Activated CD8-positive, alpha-beta memory T cell treated with anti-CD3 and anti-CD28 coated beads for 1 hour (primary cell): ENCODE data around the gene C5orf24.
"Not testable (repeated sequence)": the region's sequence is repeated elsewhere in the genome, so short reads cannot be mapped to it uniquely, and the experiment has no call there.

Experiments
- DNase-seq, 2 donors: peaks; one replicate each; pipeline ENCODE4 v3.0.0-alpha.2; 2020; ENCODE audit warnings: low read depth in 1 of 2; ENCODE audit errors: extremely low read depth in 1 of 2

Gene C5orf24

GRCh38 chr5:134845852-134846640, at the start of gene C5orf24:
C5orf24 (plus strand) TSS chr5:134845968; CDS start chr5:134854901, 8,933 bp downstream.
- DNase-seq = peak; percentile 76 to 84

- DNase-seq = no peak
Observed at GRCh38 chr5:134798468-134798867, 47.3 kb upstream of the C5orf24 start.

DNA sequence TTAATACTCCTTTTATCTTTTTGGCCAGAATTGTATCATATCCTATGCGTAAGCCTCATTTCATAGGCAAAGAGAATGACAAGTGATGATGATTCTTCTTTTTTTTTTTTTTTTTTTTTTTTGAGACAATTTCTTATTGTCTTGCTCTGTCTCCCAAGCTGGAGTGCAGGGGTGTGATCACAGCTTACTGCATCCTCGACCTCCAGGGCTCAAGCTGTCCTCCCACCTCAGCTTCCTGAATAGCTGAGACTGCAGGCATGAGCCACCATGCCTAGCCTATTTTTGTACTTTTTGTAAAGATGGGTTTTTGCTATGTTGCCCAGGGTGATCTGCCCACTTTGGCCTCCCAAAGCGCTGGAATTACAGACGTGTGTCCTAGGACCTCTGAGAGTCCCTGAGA, 41.9 kb upstream of the C5orf24 start:
- no peak for DNase-seq

DNA sequence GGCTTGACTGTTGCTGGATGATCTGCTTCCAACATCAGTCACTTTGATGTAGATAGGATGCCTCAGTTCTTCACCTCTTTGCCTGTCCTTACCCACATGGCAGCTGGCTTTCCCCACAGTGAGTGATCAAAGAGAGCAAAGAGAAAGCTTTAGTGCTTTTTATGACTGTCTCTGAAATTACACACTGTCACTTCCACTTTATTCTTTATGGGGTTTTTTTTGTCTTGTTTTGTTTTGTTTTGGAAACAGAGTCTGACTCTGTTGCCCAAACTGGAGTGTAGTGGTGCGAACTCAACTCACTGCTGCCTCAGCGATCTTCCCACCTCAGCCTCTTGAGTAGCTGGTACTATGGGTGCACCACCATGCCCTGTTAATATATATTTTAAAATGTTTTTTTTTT, 32.4 kb upstream of the C5orf24 start:
- DNase-seq = no peak

- DNase-seq = no peak
Observed at GRCh38 chr5:134813827-134814226, 31.9 kb upstream of the C5orf24 start.

DNA sequence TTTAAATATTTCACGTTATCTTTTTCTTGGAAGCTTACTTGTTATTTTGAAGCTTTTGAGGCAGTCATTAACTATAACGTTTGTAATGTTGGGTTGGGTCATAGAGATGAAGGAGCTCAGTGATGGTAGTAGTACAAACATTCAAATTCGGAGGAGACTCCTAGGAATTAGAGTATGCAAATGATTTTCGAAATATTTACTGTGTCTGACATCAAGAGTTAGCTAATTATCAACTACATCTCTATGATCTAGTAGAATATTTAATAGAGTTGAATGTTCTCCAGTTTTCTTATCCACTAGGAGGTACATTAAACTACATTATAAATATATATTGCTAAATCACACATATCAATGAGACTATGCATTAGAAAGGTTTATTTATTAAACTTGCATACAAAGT, 28.8 kb upstream of the C5orf24 start:
- DNase-seq = no peak

- no peak for DNase-seq
Observed at GRCh38 chr5:134818776-134819175, 27.0 kb upstream of the C5orf24 start.

DNA sequence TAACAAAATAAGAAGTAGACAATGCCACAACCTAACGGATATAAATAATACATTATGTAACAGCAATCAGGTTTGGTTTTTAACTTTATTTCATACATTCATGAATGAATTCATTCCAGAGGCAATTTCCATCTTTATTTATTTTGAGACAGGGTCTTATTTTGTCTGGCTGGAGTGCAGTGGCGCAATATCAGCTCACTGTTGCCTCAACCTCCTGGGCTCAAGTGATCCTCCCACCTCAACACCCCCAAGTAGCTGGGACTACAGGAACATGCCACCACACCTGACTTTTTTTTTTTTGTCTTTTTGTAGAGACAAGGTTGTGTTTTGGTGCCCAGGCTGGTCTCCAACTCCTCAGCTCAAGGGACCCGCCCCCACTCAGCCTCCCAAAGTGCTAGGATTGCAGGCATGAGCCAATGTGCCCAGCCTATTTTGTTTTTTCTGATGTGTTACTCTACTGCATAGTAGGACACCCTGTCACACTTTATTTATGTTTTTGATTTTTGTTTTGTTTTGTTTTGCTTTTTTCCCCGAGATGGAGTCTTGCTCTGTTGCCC, 26.3 kb upstream of the C5orf24 start:
- no peak for DNase-seq

DNA sequence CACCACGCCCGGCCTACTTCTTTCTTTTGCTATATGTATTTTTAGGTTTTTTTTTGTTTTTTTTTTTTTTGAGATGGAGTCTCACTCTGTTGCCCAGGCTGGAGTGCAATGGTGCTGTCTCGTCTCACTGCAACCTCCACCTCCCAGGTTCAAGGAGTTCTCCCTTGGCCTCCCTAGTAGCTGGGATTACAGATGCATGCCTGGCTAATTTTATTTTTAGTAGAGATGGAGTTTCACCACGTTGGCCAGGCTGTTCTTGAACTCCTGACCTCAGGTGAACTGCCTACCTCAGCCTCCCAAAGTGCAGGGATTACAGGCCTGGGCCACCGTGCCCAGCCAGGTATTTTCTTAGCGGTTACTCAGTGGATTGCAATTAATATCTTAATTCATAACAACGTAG, 23.9 kb upstream of the C5orf24 start:
- no peak for DNase-seq

DNA sequence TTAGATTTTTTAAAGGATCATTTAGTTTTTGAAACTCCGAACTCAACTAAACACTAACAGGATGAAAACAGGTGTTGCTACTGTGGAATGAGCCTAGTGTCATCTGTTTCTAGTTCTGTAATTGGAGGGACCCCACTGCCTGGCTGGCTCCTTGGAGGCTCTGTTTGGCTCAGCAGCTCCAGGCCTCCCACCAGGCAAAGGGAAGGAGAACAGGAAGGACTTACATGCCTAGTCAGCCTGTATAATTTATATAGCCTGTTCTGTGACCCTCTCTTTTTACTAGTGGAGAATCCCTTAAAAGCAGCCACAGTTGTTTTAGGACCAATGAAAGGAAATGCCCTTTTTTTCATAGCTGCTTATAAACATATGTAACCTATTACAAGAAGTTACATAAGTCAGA, 21.1 kb upstream of the C5orf24 start:
- DNase-seq = no peak

DNA sequence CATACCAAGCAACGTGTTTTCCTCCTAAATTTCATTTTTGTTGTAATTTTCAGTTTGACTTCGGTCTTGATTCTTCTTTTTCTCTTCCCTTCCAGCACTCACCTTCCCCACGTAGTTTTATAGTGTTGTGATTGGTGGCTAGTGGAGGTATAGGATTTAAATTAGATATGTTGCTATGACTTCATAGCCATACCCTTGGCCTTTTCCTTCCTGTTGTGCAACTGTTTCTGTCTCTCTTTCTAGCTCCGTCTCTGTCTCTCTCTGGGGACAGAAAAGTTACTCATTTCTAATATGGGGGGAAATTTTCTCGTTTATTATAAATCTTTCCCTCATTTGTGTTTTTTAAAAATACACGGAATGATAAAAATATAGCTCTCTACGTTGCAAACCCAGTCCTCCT, 20.6 kb upstream of the C5orf24 start:
- no peak for DNase-seq

DNA sequence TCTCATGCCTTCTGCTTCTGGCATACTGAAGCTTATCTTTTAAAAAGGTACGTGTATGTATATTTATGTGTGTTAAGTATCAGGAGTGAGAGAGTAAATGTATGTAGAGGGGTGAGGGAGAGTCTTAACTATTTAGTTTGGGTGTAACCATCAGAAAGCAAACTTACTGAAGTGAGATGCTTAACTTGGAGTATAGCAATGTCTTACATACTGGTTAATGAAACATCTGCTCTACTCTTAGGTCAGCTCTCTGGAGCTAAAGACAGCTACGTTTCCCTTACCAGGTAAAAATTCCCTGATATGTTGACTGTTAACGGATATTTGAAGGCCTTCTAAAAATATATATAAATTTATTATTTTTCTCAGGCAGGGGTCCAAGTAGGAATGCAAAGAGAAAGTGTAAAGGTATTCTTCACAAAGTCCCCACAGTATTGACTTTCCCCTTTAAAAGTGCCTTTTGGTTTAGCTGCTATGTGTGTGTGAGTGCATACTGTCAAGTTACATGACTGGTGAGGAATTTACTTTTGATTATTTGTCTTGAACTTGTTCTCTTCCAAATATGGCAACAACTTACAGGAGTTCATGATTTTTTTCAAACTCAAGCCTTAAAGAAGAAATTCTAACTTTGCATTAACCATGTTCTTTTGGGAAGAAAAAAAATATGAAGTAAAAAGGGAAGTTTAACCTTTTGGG, 12.3 kb upstream of the C5orf24 start:
- no peak for DNase-seq

- no peak for DNase-seq
Observed at GRCh38 chr5:134835623-134836022, 10.1 kb upstream of the C5orf24 start.

GRCh38 chr5:134837530-134838181, 8.1 kb upstream of the C5orf24 start:
- DNase-seq = no peak

GRCh38 chr5:134838361-134838760, 7.4 kb upstream of the C5orf24 start:
- not testable (repeated sequence) for DNase-seq

DNA sequence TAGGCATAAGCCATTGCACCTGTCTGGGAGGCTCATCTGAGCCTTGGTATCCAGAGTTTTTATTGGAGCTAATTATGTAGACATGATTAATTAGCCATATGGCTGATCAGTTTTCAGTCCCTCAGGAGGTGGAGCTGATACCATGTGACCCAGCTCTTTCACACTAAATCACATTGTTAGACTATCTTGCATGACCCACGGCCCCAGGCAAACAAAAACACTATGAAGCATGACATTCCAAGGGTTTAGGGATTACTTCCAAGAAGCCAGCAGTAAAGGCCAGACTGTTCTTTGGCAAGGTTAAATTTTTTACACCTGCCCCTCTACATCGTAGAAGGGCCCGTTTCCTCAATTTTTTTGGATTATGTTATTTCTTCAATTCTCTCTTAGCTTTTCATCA, 5.0 kb upstream of the C5orf24 start:
- no peak for DNase-seq

DNA sequence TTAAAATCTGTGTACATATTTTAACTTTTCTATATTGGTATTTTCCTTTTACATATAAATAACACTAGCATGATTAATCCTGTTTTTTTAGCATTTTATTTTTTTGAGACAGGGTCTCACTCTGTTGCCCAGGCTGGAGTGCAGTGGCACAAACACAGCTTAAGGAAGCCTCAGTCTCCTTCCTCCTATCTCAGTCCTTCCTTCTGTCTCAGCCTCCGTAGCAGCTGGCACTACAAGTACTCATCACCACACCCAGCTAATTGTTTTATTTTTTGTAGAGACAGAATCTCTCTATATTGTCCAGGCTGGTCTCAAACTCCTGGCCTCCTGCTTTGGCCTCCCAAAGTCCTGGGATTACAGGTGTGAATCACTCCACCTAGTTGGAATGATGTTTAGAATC, 1.5 kb upstream of the C5orf24 start:
- no peak for DNase-seq

- no peak for DNase-seq
Observed at GRCh38 chr5:134845335-134845851, 375 bp upstream of the C5orf24 start.

GRCh38 chr5:134846641-134846960, 833 bp downstream of the C5orf24 start:
- peak in 1 of 2 donors; percentile 2 for DNase-seq

DNA sequence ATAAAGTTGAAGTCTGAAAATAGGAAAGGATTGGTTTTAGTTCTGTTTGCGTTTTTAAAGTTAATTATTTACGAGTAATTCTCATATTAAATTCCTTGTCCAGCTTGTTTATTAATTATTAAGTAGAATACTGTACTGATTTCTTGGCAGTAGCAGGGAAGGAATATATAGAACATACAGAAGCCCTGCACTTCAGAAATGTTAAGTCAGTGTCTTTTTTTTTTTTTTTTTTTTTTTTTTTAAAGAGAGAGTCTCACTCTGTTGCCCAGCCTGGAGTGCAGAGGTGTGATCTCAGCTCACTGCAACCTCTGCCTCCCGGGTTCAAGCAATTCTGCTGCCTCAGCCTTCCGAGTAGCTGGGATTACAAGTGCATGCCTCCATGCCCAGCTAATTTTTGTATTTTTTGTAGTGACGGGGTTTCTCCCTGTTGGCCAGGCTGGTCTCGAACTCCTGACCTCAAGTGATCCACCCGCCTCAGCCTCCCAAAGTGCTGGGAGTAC, 3.7 kb downstream of the C5orf24 start:
- not testable (repeated sequence) for DNase-seq

DNA sequence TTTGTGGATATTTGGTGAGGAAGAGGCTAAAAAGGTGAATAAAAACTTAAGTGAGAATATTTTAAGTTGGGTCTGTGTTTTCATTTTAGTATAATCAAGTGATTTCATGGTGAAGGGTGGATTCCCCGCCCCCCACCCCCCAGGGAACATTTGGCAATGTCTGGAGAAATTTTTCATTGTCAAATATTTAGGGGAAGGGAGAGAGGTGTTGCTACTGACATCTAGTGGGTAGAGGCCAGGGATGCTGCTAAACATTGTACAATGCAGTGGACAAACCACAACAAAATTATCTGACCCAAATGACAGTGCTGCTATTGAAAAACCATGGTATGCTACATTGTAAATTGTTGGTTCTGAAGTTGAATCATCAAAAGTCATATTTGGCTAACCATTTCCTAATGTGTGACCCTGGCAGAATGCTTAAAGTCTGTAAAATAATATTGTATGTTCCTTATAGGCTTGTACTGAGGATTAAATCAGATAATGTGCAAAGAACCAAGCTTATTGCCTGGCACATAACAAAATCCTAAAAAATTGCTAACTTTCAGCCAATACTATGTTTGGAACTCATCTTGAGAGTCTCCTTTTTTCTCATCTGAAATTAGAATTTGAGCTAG, 5.6 kb downstream of the C5orf24 start:
- DNase-seq = no peak
